A549 (cell line): Measurements from ENCODE around the gene ZBTB48. TPM values are rescaled to one million over a fixed set of nuclear protein-coding genes. Genes with fewer than 3 reads are reported as not detected.

ENCODE experiments used
- ATAC-seq, 2 experiments: fragments of 200-7000 bp in 1 of 2; fragments of >200 bp in 1 of 2; cut with Nextera tagmentation in 1 of 2; cut with Tn5 transposase in 1 of 2; 3 replicates each; pipeline versions ENCODE4 v1.8.0 to v1.9.1; 2018 to 2020; ENCODE audit warnings: mild to moderate bottlenecking in 1 of 2, moderate library complexity in 1 of 2
- CTCF ChIA-PET: fragments of 300-600 bp; sonication (Branson Sonifier 250); formaldehyde crosslinking; extraction: SDS; loops from one replicate; lab custom pipeline; 2021; ENCODE audit warnings: antibody characterized with exemption, inconsistent platforms; lab: Yijun Ruan, JAX
- POLR2A ChIA-PET: fragments of 350-600 bp; formaldehyde crosslinking; extraction: SDS; loops from one replicate; lab custom pipeline; 2021; ENCODE audit warnings: antibody characterized with exemption, inconsistent platforms; lab: Yijun Ruan, JAX
- DNase-seq, 2 experiments: peaks; one replicate each; pipeline versions ENCODE4 v3.0.0 to v3.0.0-alpha.2; 2011 to 2016; ENCODE audit warnings: low read depth in 1 of 2, low spot score in 1 of 2
- FAIRE-seq: peaks from 2 replicates; lab custom pipeline; 2011; peaks lifted over from hg19 to GRCh38; lab: Jason Lieb, UNC
- H3K27ac ChIP-seq, 2 experiments: fragments of >200 bp; sonication (Bioruptor Twin); formaldehyde crosslinking; 3 replicates each; pipeline ENCODE4 v1.5.1; 2016 to 2017
- H3K4me1 ChIP-seq: fragments of >200 bp; sonication (Bioruptor Twin); formaldehyde crosslinking; 3 replicates; pipeline ENCODE4 v1.6.1; 2016
- H3K4me2 ChIP-seq: fragments of >200 bp; sonication (Bioruptor Twin); formaldehyde crosslinking; 3 replicates; pipeline ENCODE4 v1.6.1; 2016
- H3K4me3 ChIP-seq: fragments of >200 bp; sonication (Bioruptor Twin); formaldehyde crosslinking; 3 replicates; pipeline ENCODE4 v1.5.1; 2016
- H3K9me3 ChIP-seq: fragments of >200 bp; sonication (Bioruptor Twin); formaldehyde crosslinking; 3 replicates; pipeline ENCODE4 v1.6.1; 2016
- CBX8 ChIP-seq: fragments of 200-600 bp; sonication (generic); IDR thresholded peaks from 2 replicates; pipeline ENCODE4 v1.6.1; 2016
- CHD2 ChIP-seq: fragments of 150-350 bp; IDR thresholded peaks from 2 replicates; pipeline ENCODE4 v1.6.1; 2014; ENCODE audit warnings: low read length; ENCODE audit not compliant: partially characterized antibody
- CTCF ChIP-seq: fragments of >200 bp; sonication (Bioruptor Twin); formaldehyde crosslinking; IDR thresholded peaks from 3 replicates; pipeline ENCODE4 v1.5.1; 2016
- EHF ChIP-seq: fragments of 250-450 bp; sonication (Bioruptor Pico); IDR thresholded peaks from 2 replicates; pipeline ENCODE4 v1.5.0; 2020; ENCODE audit warnings: mild to moderate bottlenecking
- EP300 ChIP-seq, 2 experiments: fragments of >200 bp; sonication (Bioruptor Twin); formaldehyde crosslinking; IDR thresholded peaks; 2 replicates in 1 of 2; 3 replicates in 1 of 2; pipeline ENCODE4 v1.6.1; 2016 to 2017
- FOSL2 ChIP-seq, 2 experiments: fragments of 450-650 bp in 1 of 2; fragments of >200 bp in 1 of 2; sonication (Bioruptor Twin) in 1 of 2; formaldehyde crosslinking; IDR thresholded peaks; 2 replicates each; pipeline versions ENCODE4 v1.5.0 to v1.6.1; 2016 to 2020; ENCODE audit warnings: mild to moderate bottlenecking in 1 of 2, moderate library complexity in 1 of 2
- HES2 ChIP-seq: fragments of >200 bp; sonication (Bioruptor Twin); formaldehyde crosslinking; IDR thresholded peaks from 2 replicates; pipeline ENCODE4 v1.6.1; 2016
- HOXA7 ChIP-seq: fragments of 250-450 bp; sonication (Bioruptor Pico); IDR thresholded peaks from 2 replicates; pipeline ENCODE4 v1.5.0; 2020; ENCODE audit warnings: mild to moderate bottlenecking, moderate library complexity
- HOXB13 ChIP-seq: fragments of 250-450 bp; sonication (Bioruptor Pico); IDR thresholded peaks from 2 replicates; pipeline ENCODE4 v1.5.0; 2020; ENCODE audit warnings: low read depth, mild to moderate bottlenecking, moderate library complexity
- HOXB5 ChIP-seq: fragments of 250-450 bp; sonication (Bioruptor Pico); IDR thresholded peaks from 2 replicates; pipeline ENCODE4 v1.5.0; 2020; ENCODE audit warnings: mild to moderate bottlenecking, moderate library complexity
- JUN ChIP-seq, 2 experiments: fragments of >200 bp; sonication (Bioruptor Twin); formaldehyde crosslinking; IDR thresholded peaks; 2 replicates in 1 of 2; 3 replicates in 1 of 2; pipeline ENCODE4 v1.6.1; 2016 to 2017
- JUNB ChIP-seq: fragments of >200 bp; sonication (Bioruptor Twin); formaldehyde crosslinking; IDR thresholded peaks from 2 replicates; pipeline ENCODE4 v1.6.1; 2016
- KDM1A ChIP-seq: fragments of 200-600 bp; sonication (generic); IDR thresholded peaks from 2 replicates; pipeline ENCODE4 v1.6.1; 2016; ENCODE audit warnings: low read depth, mild to moderate bottlenecking
- MAZ ChIP-seq: fragments of 150-350 bp; IDR thresholded peaks from 2 replicates; pipeline ENCODE4 v1.6.1; 2014; ENCODE audit warnings: antibody characterized with exemption, low read depth, low read length, borderline replicate concordance
- NR3C1 ChIP-seq: fragments of >200 bp; sonication (Bioruptor Twin); formaldehyde crosslinking; IDR thresholded peaks from 3 replicates; pipeline ENCODE4 v1.6.1; 2017
- PBX3 ChIP-seq: IDR thresholded peaks from 2 replicates; pipeline ENCODE4 v1.6.1; 2012
- POLR2AphosphoS2 ChIP-seq: conservative IDR thresholded peaks from 2 replicates; pipeline ENCODE4 v1.6.1; 2012; ENCODE audit warnings: low read length, improper control_type of control experiment, inconsistent platforms
- RAD21 ChIP-seq, 2 experiments: fragments of >200 bp in 1 of 2; sonication (Bioruptor Twin) in 1 of 2; formaldehyde crosslinking in 1 of 2; IDR thresholded peaks in 1 of 2; conservative IDR thresholded peaks in 1 of 2; 2 replicates in 1 of 2; 3 replicates in 1 of 2; pipeline ENCODE4 v1.6.1; 2012 to 2018; ENCODE audit warnings: inconsistent platforms in 1 of 2
- RCOR1 ChIP-seq: fragments of 150-350 bp; IDR thresholded peaks from 2 replicates; pipeline ENCODE4 v1.6.1; 2014; ENCODE audit warnings: antibody characterized with exemption, low read length, low read depth
- RFX5 ChIP-seq: fragments of 450-650 bp; IDR thresholded peaks from 2 replicates; pipeline ENCODE4 v1.7.1; 2014; ENCODE audit warnings: antibody characterized with exemption, mild to moderate bottlenecking, moderate library complexity
- SMC3 ChIP-seq: fragments of >200 bp; sonication (Bioruptor Twin); formaldehyde crosslinking; IDR thresholded peaks from 3 replicates; pipeline ENCODE4 v1.6.1; 2018; ENCODE audit warnings: inconsistent platforms
- ZC3H11A ChIP-seq: fragments of 450-650 bp; IDR thresholded peaks from 2 replicates; pipeline ENCODE4 v1.6.1; 2014; ENCODE audit warnings: antibody characterized with exemption, mild to moderate bottlenecking
- WGBS: methylation state at CpG from one replicate; pipeline ENCODE4 v1.1.6; 2017; ENCODE audit errors: missing lambda C conversion rate; 5-methylcytosine and 5-hydroxymethylcytosine counted together
- polyA plus RNA-seq, 4 experiments: library from polyadenylated mRNA; depleted of rRNA in 3 of 4; stranded (reverse); fragments of >200 nt; fragmentation: RNase III in 1 of 4; extraction: RNeasy Plus Mini Kit Qiagen cat#74134 plus additional on column Dnase treatment in 1 of 4; gene quantifications; 2 replicates in 3 of 4; 3 replicates in 1 of 4; pipeline ENCODE4 v1.2.3, GENCODE V29; 2011 to 2017

Gene ZBTB48
- polyA plus RNA-seq, 2 of the 4 experiments (the other 2 are of a cell fraction): 8.0 to 13.1 TPM

GRCh38 chr1:6624710-6625583 is 45.2 kb downstream of the ZBTB48 start, which contains the start of gene THAP3 (continued):
- TF ChIP-seq SMC3: no peak
- no peak for TF ChIP-seq FOSL2 (IDR thresholded peaks at IDR 0.05)
- no peak for TF ChIP-seq FOSL2 (CRISPR knock-in tag; IDR thresholded peaks at IDR 0.05)
- TF ChIP-seq NR3C1: no peak
- no peak for TF ChIP-seq RFX5
- no peak for TF ChIP-seq CTCF
- TF ChIP-seq HOXB13 (CRISPR knock-in tag): no peak

GRCh38 chr1:6625584-6626149 is 45.9 kb downstream of the ZBTB48 start:
- peaks cover 12% of the 10 kb centered on the region; the same call in 2 of the 3 replicates for H3K4me1 ChIP-seq
- DNase-seq: peak; percentile 14 to 31
- POLR2A ChIA-PET: no interaction called here
- TF ChIP-seq HOXB13 (CRISPR knock-in tag) (no peak), RAD21 (conservative IDR thresholded peaks at IDR 0.05 in 1 of 2, IDR thresholded peaks at IDR 0.05 in 1 of 2) (no peak), HOXA7 (CRISPR knock-in tag) (no peak), RCOR1 (no peak), CHD2 (no peak), HES2 (no peak), RFX5 (no peak), JUNB (no peak), SMC3 (no peak), MAZ (no peak), PBX3 (no peak), JUN (IDR thresholded peaks at IDR 0.05) (no peak), EHF (CRISPR knock-in tag) (no peak), POLR2AphosphoS2 (no peak), HOXB5 (CRISPR knock-in tag) (no peak), EP300 (IDR thresholded peaks at IDR 0.05) (no peak), ZC3H11A (no peak), CBX8 (no peak), KDM1A (no peak)
- H3K27ac ChIP-seq: peak overlapping the region; percentile 84 to 98
- WGBS: 15% methylated on average over 14 of the region's 32 CpGs
- no peaks in the 10 kb centered on the region for H3K9me3 ChIP-seq
- CTCF ChIA-PET: no interaction called here
- FAIRE-seq: no peak
- H3K4me2 ChIP-seq: peak overlapping the region; percentile 95
- ATAC-seq: peak; percentile 44 to 46
- H3K4me3 ChIP-seq: peak overlapping the region; percentile 71
